Measurements from ENCODE around the gene ISM1.

The ISM1 gene

DNA sequence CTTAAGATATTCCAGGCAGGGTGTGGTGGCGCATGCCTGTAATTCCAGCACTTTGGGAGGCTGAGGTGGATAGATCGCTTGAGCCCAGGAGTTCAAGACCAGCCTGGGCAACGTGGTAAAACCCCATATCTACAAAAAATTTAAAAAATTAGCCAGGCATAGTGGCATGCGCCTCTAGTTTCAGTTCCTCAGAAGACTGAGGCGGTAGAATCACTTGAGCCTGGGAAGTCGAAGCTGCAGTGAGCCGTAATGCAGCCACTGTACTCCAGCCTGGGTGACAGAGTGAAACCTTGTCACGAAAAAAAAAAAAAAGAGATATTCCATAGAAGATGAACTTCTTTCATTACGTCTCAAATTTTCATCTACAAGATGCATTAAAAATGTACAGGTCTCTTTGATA is 46.7 kb upstream of the ISM1 start:
- no peak for ATAC-seq
- TF ChIP-seq, protein P1, sequence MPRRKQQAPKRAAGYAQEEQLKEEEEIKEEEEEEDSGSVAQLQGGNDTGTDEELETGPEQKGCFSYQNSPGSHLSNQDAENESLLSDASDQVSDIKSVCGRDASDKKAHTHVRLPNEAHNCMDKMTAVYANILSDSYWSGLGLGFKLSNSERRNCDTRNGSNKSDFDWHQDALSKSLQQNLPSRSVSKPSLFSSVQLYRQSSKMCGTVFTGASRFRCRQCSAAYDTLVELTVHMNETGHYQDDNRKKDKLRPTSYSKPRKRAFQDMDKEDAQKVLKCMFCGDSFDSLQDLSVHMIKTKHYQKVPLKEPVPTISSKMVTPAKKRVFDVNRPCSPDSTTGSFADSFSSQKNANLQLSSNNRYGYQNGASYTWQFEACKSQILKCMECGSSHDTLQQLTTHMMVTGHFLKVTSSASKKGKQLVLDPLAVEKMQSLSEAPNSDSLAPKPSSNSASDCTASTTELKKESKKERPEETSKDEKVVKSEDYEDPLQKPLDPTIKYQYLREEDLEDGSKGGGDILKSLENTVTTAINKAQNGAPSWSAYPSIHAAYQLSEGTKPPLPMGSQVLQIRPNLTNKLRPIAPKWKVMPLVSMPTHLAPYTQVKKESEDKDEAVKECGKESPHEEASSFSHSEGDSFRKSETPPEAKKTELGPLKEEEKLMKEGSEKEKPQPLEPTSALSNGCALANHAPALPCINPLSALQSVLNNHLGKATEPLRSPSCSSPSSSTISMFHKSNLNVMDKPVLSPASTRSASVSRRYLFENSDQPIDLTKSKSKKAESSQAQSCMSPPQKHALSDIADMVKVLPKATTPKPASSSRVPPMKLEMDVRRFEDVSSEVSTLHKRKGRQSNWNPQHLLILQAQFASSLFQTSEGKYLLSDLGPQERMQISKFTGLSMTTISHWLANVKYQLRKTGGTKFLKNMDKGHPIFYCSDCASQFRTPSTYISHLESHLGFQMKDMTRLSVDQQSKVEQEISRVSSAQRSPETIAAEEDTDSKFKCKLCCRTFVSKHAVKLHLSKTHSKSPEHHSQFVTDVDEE (CRISPR knock-in tag; IDR thresholded peaks at IDR 0.05): no peak
- TF ChIP-seq ZNF565 (CRISPR knock-in tag; conservative IDR thresholded peaks at IDR 0.05; ENCODE audit: low read depth): no peak
- TF ChIP-seq SNAI2 (CRISPR knock-in tag; IDR thresholded peaks at IDR 0.05): no peak
- no peak for TF ChIP-seq OSR1 (CRISPR knock-in tag; IDR thresholded peaks at IDR 0.05)
- TF ChIP-seq ZFP30 (CRISPR knock-in tag; IDR thresholded peaks at IDR 0.05): no peak
- TF ChIP-seq GLIS3 (CRISPR knock-in tag; IDR thresholded peaks at IDR 0.05): no peak
- TF ChIP-seq CSDC2 (CRISPR knock-in tag; IDR thresholded peaks at IDR 0.05): no peak
- no peak for TF ChIP-seq ISL1 (CRISPR knock-in tag; IDR thresholded peaks at IDR 0.05)
- no peak for TF ChIP-seq ZNF70 (CRISPR knock-in tag; IDR thresholded peaks at IDR 0.05)
- TF ChIP-seq ZFP3 (CRISPR knock-in tag; IDR thresholded peaks at IDR 0.05): no peak
- no peak for TF ChIP-seq BACH2 (CRISPR knock-in tag; IDR thresholded peaks at IDR 0.05; ENCODE audit: borderline replicate concordance)
- no peak for TF ChIP-seq ZC3H10 (CRISPR knock-in tag; IDR thresholded peaks at IDR 0.05)
- TF ChIP-seq ESRRG (CRISPR knock-in tag; IDR thresholded peaks at IDR 0.05): no peak
- TF ChIP-seq, protein P2, sequence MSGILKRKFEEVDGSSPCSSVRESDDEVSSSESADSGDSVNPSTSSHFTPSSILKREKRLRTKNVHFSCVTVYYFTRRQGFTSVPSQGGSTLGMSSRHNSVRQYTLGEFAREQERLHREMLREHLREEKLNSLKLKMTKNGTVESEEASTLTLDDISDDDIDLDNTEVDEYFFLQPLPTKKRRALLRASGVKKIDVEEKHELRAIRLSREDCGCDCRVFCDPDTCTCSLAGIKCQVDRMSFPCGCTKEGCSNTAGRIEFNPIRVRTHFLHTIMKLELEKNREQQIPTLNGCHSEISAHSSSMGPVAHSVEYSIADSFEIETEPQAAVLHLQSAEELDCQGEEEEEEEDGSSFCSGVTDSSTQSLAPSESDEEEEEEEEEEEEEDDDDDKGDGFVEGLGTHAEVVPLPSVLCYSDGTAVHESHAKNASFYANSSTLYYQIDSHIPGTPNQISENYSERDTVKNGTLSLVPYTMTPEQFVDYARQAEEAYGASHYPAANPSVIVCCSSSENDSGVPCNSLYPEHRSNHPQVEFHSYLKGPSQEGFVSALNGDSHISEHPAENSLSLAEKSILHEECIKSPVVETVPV (CRISPR knock-in tag; IDR thresholded peaks at IDR 0.05): no peak
- TF ChIP-seq POU6F1 (CRISPR knock-in tag; IDR thresholded peaks at IDR 0.05; ENCODE audit: borderline replicate concordance, low read depth): no peak
- no peak for TF ChIP-seq TOX (CRISPR knock-in tag; IDR thresholded peaks at IDR 0.05; ENCODE audit: borderline replicate concordance)
- TF ChIP-seq, protein P3, sequence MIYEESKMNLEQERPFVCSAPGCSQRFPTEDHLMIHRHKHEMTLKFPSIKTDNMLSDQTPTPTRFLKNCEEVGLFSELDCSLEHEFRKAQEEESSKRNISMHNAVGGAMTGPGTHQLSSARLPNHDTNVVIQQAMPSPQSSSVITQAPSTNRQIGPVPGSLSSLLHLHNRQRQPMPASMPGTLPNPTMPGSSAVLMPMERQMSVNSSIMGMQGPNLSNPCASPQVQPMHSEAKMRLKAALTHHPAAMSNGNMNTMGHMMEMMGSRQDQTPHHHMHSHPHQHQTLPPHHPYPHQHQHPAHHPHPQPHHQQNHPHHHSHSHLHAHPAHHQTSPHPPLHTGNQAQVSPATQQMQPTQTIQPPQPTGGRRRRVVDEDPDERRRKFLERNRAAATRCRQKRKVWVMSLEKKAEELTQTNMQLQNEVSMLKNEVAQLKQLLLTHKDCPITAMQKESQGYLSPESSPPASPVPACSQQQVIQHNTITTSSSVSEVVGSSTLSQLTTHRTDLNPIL (CRISPR knock-in tag; IDR thresholded peaks at IDR 0.05; ENCODE audit: low read depth): no peak
- no peak for TF ChIP-seq ZNF8 (CRISPR knock-in tag; IDR thresholded peaks at IDR 0.05)
- TF ChIP-seq, protein P4, sequence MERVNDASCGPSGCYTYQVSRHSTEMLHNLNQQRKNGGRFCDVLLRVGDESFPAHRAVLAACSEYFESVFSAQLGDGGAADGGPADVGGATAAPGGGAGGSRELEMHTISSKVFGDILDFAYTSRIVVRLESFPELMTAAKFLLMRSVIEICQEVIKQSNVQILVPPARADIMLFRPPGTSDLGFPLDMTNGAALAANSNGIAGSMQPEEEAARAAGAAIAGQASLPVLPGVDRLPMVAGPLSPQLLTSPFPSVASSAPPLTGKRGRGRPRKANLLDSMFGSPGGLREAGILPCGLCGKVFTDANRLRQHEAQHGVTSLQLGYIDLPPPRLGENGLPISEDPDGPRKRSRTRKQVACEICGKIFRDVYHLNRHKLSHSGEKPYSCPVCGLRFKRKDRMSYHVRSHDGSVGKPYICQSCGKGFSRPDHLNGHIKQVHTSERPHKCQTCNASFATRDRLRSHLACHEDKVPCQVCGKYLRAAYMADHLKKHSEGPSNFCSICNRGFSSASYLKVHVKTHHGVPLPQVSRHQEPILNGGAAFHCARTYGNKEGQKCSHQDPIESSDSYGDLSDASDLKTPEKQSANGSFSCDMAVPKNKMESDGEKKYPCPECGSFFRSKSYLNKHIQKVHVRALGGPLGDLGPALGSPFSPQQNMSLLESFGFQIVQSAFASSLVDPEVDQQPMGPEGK (CRISPR knock-in tag; IDR thresholded peaks at IDR 0.05; ENCODE audit: borderline replicate concordance): no peak
- TF ChIP-seq PPARA (CRISPR knock-in tag; IDR thresholded peaks at IDR 0.05; ENCODE audit: borderline replicate concordance): no peak

DNA sequence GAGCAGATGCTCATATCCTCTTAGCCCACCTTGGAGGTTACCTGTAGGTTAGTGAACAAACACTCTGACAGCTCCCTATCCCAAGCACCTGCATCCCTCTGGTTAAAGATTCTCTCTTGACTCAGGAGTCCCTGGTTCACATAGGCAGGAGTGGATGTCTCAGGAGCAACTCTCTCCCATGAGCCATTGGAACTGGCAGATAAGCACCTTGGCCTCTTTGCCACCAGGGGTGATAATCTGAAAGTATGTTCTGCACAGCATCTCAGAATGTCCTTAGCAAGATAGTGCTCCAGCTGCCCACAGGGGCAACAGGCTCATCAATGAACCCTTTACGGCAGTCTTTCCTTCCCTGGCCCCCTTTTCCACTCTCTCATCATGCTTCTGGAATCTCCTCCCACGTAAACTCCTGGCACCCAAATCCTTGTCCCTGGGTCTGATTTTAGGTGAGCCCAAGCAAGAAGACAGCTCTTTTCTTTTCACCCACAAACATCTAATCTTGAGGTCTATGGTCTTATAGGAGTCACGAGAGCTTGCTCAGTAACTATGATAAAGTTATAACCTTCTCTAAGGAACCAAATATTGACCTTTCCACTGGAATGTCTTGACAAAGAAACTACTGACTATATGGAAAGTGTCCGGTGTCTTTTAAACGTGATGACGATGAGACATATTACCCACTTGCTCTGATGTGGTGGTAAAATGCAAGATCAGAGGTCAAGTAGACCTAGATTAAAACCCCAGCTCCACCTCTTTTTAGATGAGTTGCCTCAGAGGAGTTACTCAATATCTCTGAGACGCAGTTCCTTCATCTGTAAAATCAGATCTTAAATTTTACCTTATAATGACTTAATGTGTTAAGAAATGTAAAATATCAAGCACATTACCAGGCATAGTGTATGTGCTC is 39.8 kb upstream of the ISM1 start:
- ATAC-seq: no peak
- TF ChIP-seq ZFP3 (CRISPR knock-in tag; IDR thresholded peaks at IDR 0.05): no peak
- no peak for TF ChIP-seq ARNTL (CRISPR knock-in tag; IDR thresholded peaks at IDR 0.05; ENCODE audit: borderline replicate concordance, low read depth)
- no peak for TF ChIP-seq POU6F1 (CRISPR knock-in tag; IDR thresholded peaks at IDR 0.05; ENCODE audit: borderline replicate concordance, low read depth)
- TF ChIP-seq GLIS3 (CRISPR knock-in tag; IDR thresholded peaks at IDR 0.05): no peak
- no peak for TF ChIP-seq ISL1 (CRISPR knock-in tag; IDR thresholded peaks at IDR 0.05)
- no peak for TF ChIP-seq TCF4 (CRISPR knock-in tag; IDR thresholded peaks at IDR 0.05; ENCODE audit: borderline replicate concordance)
- no peak for TF ChIP-seq OSR1 (CRISPR knock-in tag; IDR thresholded peaks at IDR 0.05)
- no peak for TF ChIP-seq ESRRG (CRISPR knock-in tag; IDR thresholded peaks at IDR 0.05)
- no peak for TF ChIP-seq BACH2 (CRISPR knock-in tag; IDR thresholded peaks at IDR 0.05; ENCODE audit: borderline replicate concordance)
- no peak for TF ChIP-seq ZNF70 (CRISPR knock-in tag; IDR thresholded peaks at IDR 0.05)
- TF ChIP-seq, protein P2 (CRISPR knock-in tag; IDR thresholded peaks at IDR 0.05): no peak
- TF ChIP-seq, protein P1 (CRISPR knock-in tag; IDR thresholded peaks at IDR 0.05): no peak
- no peak for TF ChIP-seq TOX (CRISPR knock-in tag; IDR thresholded peaks at IDR 0.05; ENCODE audit: borderline replicate concordance)
